Hepatocyte (in vitro differentiated cells): ENCODE data around the gene PPHLN1.

Experiments
- CTCF ChIP-seq: fragments of 200-600 bp; sonication (generic); IDR thresholded peaks from 2 replicates; pipeline ENCODE4 v1.5.1; 2016; ENCODE audit warnings: antibody characterized with exemption, mild to moderate bottlenecking; ENCODE audit not compliant: poor library complexity
- EZH2 ChIP-seq: fragments of 200-600 bp; sonication (generic); IDR thresholded peaks from 2 replicates; pipeline ENCODE4 v1.6.1; 2016; ENCODE audit warnings: antibody characterized with exemption, mild to moderate bottlenecking, borderline replicate concordance

- TF ChIP-seq CTCF (no peak), EZH2 (no peak)
These were observed 44.0 kb downstream of the PPHLN1 start for GRCh38 chr12:42370013-42370412.
